Activated CD4-positive, alpha-beta T cell treated with anti-CD3 and anti-CD28 coated beads, Interleukin-2, amount 50 U/mL, for 4 hours (primary cell): ENCODE data around the gene PLXNA4.

Source experiments
- DNase-seq, 2 experiments: peaks; one replicate each; pipeline ENCODE4 v3.0.0-alpha.2; 2020

The PLXNA4 gene

DNA sequence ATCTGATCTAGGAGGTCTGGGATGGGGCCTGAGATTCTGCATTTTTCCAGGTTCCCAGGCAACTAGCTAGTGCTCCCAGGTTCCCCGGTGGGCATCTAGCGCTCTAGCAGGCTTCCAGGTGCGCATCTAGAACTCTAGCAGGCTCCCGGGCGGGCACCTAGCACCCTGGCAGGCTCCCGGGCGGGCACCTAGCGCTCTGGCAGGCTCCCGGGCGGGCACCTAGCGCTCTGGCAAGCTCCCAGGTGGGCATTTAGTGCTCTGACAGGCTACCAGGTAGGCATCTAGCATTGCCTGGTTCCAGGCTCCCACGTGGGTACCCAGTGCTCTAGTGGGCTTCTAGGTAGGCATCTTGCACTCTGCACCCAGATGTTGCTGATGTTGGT, 414.7 kb downstream of the PLXNA4 start:
- DNase-seq: no peak

DNA sequence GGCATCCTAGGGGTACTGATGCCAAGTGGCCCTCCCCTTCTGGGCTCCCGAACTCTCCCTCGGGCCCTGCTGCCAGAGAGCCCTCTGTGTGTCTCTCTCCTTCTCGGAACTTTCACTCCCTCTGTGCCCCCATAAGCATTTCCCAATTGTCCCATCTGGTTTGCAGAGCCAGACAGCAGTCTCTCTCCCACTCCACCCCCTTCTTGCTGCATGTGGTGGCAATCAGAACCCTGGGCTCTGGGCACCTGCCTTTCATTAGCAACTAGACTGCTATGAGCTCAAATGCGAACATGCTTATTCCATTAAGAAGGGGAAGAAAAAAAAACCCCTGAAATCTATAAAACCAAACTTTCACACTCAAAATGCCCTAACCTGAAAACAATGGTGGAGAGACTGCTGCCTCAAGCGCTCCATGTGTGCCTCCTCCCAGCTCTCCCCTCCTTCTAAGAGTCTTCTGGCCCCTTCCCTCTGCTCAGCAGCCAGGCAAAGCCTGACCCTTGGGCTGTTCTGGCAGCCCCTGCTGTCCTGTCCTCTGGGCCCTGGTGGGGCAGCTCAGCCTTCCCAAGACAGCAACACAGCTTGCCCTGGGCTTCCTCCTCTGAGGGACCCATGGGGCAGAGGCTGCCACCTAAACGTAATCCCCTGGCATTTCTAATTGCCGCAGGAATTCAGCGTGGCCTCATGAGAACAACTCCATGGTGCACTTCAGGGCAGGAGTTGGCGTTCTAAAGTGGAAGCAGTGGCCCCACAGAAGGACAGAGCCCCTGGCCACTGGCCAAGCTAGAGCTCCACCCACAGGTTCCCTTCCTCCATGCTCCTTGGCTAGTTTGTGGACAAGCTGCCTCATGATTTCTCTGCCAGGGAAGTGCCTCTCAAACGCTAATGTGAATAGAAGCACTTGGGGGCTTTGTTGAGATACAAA, 415.4 kb downstream of the PLXNA4 start:
- no peak for DNase-seq

DNA sequence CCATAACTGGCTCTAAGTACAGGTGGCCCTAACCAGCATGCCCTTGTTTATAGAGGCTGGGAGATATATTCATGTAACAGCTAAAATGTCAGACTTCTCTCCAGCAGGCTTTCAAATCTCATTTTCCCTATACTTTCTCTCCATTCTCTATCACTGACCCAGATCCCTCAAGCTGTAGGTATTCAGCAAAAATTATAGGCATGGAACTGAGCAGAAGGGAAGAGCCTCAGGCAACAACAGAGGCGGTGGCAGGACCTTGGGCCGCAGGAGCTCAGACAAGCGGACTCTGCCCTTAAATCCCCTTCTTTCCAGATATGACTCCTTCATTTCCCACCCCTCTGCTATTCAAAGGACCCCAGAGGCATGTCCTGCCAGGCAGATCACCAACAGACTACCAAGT, 417.4 kb downstream of the PLXNA4 start:
- DNase-seq: no peak

DNA sequence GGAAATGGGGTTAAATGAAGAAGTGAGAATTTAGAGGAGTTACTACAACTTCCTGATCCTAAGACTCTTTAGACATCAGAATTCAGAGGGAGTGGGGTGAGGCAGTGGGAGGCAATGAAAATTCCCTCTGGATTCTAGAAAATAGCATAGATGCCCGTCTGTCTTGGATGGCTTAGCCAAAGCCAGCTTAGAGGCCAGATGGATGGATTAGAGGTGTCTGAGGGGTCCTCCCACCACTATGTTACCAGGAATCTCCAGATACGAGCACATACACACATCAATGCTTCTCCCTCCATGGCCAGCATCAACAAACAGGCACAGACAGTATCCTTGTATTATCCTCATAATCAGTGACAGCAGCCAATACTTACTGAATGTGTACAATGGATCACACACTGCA, 418.1 kb downstream of the PLXNA4 start:
- no peak for DNase-seq

DNA sequence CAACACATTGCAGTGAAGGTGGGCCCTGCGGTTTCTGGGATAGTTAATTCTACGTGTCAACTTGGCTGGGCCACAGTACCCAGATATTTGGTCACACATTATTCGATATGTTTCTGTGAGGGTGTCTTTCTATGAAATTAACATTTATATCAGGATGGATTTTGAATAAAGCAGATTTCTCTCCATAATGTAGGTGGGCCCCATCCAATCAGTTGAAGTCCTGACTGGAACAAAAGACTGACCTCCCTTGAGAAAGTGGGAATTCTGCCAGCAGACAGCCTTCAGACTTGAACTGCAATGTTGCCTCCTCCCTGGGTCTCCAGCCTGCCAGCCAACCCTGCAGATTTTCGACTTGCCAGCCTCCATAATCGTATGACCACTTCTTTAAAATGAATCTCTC, 420.6 kb downstream of the PLXNA4 start:
- DNase-seq: no peak

DNA sequence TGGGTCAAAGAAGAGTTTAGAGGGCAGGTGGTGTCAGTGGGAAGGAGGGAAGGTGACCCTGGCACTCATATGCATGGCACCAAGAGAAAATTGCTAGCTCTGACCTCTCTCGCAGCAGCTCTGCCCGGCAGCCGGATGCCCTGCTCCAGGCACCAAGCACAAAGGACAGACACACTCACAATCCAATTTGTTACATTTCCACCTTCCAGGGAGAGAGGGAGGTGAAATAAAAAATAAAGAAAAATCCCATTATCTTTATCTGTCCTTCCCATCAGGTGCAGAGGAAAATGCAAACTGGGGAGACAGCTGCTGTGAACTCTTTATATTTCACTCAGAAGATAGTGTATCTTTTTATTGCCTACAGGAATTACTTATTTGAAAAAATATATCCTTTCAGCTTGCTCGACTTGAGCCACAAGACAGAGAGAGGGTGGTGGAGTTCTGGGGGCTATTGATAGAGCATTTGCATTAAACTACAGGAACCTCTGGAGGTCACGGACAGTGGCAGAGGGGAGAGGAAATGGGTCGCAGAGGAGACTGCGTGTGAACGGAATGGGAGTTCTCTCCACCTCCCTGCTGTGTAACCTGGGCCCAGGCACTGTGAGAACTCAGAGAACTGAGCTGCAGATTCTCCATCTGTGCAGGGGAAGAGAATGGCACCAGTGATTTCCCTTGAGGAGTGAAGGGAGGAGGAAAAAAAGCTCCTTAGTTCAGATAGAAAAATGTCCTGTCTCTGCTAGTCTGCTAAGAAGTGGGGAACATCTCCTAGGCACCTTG, 421.4 kb downstream of the PLXNA4 start:
- DNase-seq: no peak

DNA sequence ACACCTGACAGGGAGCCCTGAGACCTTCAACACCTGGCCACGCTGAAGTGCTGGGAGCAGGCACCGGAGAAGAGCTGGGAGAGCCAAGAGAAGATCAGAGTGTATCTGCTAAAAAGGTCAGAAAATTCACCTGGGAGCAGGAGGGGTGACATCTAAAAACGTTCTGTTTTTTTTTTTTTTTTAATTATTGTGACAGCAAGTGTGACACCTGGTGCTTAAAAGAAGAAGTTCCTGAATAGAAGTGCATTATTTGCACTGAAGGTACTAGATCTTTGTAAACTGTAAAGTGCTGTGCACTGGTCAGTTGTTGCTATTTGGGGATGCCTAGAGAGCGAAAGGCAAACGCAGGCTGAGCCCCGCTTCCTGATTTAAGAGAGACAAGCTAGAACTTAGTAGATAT, 422.0 kb downstream of the PLXNA4 start:
- no peak for DNase-seq

DNA sequence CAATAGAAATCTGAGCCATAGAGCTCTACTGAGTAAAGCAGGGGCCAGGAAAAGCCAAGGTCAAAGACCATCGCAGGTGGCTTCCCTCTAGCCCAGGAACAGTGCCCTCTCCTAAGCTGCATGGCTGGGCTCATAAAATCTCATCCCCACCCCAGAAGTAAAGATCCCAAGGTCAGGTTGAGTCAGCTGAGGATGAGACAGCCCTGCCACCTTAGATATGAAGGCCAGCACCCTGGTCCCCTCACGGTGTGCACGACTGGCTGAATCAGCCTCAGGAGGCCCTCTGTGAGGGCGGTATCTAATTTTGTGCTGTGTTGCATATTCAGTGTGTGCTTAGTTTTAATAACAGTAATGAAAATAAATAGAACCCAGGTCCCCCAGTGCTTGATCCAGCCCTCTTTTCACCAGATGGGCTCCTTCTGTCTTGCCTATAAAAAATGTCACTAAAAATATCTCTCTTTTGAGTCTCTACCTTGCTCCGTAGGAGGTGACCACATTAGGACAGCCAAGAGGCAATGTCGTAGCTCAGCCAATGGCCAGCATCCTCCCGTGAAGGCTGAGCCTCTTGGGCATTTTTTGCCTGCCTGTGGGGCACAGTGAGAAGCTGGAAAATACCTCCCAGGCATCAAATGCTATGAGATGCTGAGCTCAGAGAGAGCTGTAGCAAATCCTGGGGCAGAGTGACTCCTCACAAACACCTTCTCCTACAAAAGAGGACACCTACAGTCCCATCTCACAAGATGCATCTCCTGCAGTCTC, 424.0 kb downstream of the PLXNA4 start:
- DNase-seq: no peak

DNA sequence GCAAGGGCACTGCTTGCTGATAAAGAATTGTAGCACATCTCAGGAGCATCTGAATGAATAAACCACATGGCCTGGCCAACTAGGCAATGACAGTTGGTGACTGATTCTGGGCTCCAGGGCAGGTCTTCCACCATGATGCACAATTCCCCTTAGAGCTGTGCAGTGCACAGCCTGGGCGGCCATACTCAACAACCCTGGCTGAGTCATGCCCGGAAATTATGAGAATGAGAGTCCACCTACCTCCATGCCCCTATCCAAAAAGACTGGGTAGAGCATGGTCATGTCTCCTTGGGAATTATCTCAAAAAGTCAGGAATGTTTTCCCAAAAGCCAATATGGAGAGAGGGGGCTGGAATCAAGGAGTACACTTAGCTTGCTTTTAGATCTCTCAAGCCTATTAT, 425.6 kb downstream of the PLXNA4 start:
- no peak for DNase-seq

DNA sequence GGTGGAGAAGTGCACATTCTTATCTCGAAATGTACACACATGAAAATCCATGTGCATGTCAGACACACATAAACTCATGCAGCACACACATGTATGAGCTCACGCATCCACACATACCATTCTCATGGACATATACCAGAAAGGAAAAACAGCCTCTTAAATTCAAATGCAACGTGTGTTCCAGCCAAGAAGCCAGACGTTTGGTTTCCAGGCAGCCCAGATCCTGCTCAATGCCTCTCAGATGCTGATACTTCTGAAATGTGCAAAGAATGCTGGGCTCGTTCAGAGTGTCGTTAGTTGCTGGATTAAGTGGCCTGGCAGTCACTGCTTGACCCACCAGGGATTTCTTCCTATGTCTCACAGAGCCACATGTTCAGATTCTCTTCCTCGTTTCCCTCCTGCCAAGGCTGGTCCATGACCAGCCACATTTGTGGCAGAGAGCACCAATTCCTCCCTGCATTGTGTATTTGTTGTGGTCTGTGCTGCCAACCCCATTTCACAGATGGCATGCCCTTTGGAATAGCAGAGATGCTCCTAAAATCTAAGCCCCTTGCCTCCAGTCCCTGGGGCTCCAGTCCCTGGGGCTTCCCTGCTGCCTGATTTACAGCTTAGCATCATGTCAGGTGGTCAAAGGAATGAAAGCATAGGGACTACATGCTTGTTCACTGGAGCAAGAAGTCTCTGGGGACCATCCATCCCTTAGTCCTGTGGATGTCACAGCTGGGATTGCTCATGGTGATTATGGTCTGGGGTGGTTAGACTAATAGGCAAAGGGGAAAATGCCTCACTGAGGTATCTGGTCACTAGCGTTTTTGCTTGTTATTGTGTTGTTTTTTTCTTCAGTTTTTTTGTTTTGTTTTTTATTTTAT, 426.6 kb downstream of the PLXNA4 start:
- no peak for DNase-seq

DNA sequence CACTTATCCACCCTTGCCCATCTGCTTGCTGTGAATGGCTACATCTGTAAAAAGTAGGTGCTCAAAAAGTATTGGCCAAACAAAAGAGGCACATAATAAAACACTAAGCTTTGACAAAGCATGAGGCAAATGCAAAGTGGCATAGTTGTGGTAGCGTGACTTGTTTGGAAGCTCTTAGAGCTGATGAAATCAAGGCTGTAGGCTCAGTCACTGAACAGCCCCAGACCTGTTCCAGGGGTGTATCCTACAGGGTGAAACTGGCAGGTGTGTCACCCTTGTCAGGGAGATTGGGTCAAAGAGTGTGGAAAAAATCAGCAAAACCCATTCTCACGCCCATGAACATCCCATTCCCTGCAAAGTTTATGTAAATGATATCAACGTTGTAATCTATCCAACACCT, 427.4 kb downstream of the PLXNA4 start:
- no peak for DNase-seq

DNA sequence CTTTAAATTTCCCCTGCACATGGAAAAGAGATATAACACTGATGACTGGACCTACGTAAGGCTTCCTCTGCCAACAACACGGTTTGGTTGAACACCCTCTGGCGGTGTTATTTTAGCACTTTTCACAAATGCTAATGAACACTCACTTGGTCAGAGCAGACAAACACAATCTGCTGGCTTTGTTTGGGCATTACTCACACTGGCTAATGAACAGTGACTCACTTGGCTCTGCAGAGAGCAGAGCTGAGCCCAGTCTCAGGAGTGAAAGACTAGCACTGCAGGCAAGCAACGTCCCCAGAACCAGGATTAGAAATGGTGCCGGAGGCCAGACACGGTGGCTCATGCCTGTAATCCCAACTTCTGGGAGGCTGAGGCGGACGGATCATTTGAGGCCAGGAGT, 430.8 kb downstream of the PLXNA4 start:
- DNase-seq: no peak

DNA sequence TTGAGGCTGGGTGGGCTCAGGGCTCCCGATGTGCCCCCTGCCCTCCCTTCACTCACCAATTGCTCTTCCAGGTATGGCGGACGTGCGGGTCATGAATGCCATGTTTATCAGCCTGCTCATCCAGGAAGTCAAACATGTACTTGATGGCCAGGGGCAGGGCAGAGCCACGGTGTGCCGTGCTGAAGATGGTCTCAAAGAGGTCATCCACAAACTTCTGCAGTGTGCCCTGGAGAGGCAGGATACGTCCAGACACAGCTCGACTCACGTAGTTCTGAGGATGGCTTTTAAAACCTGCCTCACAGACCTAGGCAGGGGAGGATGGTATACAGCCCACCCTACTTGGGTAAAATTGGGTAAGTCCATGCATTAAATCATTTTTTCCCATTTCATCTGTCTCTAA, 431.2 kb downstream of the PLXNA4 start:
- DNase-seq: no peak

DNA sequence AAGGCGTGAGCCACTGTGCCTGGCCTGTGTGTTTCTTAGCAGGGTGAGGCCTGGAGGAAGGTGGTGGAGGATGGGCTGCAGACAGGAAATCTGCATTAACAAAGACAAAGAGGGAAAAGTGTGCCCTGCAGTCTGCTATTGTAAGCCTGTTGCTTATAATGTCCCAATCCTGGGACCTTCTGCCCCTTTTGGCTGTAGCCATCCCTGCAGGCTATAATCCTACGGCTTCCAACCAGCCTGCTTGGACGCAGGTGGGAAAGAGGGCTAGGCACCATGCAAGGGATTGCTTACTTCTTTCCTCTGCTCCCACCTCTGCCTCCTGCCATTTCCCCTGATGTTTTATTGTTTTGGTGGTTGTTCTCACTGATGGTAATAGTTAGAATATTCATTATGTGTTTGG, 434.3 kb downstream of the PLXNA4 start:
- DNase-seq: no peak

DNA sequence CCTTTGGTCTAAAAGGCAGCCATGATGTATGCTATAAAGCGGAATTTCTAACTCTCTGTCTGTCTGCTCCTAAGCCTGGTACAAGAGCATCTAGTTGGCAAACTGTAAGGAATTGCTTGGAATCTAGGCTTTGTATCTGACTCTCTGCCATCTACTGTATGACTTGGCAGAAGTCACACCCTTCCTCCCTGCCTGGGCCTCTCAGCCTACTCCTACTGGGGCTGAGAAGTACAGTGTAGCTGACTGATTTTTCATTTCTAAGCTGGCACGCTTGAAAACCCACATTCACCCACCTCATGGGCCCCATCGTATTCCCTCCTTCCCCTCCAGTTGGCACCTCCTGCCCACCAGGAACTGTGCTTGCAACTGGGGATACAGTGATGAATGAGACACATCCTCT, 435.2 kb downstream of the PLXNA4 start:
- no peak for DNase-seq

DNA sequence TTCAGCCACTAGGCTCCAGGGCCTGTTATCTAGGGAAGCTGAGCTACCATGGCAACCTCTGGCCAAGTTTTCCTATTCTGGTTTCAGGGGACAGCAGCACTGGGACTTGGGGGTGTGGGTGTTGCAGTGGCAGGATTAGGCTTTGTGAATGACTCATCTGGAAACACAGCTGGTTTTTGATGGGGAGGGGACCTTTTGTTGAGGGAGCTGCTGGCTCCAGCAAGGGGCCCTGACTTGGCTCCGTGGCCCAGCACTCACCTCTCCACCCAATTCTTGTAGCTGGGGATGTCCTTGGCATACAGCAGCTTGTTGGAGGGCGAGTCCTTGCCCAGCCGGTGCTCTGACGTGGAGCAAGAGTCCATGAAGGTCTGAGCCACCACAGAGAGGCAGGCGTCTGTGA, 435.9 kb downstream of the PLXNA4 start:
- no peak for DNase-seq

DNA sequence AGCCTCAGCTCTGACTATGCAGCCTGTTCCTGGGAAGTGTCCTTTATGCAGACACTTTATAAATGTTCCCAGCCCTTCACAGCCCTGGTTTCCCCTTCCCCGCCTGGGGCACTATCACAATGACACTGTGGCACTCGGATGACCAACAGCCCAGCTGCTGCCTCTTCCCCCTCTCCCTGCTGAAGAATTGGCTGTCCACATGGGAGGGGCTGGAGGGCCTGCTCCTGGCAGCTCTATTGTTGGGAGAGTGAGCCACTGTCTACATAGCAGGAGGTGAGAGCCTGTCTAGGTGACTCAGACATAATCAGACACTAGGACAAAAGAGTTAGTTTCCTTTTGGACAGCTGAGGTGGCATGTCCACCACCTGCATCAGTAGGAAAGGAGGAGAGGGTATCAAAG, 437.5 kb downstream of the PLXNA4 start:
- no peak for DNase-seq

DNA sequence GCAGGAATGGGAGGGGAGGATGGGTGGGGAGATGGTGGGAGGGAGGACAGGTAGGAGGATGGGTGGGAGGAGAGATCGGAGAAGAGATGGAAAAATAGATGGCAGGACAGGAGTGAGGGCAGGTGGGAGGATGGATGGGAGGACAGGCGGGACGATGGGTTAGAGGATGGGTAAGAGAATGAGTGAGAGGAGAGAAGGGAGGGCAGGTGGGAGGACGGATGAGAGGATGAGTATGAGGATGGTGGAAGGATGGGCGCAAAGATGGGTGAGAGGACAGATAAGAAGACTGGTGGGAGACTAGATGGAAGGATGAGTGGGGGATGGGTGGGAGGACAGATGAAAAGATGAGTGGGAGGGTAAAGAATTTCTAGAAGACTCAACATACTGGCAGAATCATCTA, 438.6 kb downstream of the PLXNA4 start:
- no peak for DNase-seq

DNA sequence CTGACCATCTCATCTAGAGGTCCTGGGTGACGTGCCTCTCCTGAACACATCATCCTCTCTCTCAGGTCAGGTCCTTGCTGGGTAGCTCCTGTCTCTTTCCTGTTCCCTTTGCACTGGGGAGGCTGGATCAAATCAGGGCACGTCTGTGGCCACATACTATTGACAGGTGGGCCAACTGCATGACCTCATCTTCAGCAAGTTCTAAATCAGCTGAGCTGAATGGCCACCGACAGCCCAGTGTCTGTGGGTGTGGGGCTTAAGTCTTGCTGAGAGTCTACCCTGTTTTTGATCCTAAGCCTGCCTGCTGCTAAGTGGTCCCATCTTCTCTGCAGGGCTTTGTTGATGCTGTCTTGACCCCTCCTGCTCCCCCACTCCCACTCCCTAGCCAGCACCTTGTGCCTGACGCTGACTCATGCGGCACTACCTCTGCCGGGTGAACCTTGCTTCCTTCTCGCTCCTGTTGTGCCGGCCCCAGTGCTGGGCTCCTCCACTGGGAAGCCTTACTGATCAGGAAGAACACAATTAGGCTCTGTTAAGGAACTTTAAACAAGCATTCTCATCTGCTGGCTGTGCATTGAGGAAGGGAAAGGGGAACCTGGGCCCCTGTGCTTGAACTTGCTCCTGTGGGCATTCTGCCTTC, 440.4 kb downstream of the PLXNA4 start:
- no peak for DNase-seq

DNA sequence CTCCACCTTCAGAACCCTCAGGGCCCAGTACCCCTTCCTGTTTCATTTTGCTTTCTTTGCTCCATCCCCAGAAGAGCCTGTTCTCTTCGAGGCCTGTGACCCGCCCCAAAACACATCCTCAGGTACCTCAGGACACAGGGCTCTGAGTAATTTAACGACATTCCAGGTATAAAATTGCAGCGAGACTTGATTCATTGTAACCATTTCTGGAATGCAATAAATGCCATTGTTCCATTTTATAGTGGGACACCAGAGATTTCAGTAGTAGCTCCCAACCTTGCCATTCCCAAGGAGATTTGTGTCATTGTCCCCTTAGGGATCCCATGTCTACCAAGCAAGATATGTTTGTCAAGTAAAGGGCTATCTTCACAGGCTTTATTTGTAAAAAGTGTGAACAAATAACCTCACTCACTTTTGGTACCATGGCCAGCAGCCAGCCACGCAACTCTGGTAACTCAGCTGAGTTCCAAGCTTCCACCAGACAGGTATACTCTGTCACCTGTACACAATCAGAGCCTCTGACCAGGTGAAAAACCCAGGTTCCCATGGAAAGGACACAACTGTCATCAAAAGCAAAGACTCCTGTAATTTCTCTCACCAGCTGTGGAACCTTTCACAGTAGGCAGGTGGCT, 441.3 kb downstream of the PLXNA4 start:
- no peak for DNase-seq

DNA sequence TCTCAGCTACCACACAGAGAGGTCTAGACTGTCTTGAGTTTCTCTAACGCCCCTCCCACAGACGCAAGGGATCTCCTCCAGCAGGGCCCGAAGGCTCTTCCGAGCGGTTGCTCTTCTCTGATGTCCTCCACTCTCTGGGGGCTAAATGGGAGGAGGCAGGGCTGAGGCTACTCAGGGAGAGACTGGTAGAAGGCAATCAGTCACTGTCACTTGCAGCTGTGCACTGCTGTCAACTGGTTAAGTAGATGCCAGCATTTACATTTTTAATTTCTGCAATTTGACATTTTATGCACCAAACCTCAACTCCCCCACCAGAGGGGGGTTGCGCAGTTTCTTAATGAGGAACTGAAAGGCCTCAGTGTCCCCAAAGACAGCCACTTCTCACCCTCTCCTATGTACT, 442.8 kb downstream of the PLXNA4 start:
- DNase-seq: no peak

DNA sequence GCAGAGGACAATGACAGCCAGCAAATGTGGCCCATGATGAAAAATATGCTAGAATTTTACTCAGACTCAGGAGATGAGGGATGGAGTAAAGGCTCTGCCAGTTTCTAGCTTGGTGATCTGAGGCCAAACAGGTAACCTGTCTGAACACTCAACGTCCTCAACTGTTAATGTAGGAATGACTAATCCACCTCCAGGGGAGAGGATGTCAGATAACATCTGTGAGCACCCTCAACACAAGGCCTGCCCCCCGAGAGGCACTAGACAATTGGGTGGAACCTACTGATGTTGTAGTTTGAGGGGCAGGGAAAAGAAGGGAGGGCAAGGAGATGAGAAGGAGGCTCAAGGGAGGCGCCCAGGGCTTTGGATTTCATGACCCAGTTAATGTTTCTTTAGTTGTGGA, 445.1 kb downstream of the PLXNA4 start:
- DNase-seq: no peak
